Rectal smooth muscle tissue (tissue), 1 donor: ENCODE data around the gene TUBD1.
"Not testable (repeated sequence)": the region's sequence is repeated elsewhere in the genome, so short reads cannot be mapped to it uniquely, and the experiment has no call there.

Experiments used
- H3K27ac ChIP-seq: one replicate; pipeline ENCODE4 v1.7.0; 2013; ENCODE audit warnings: low read depth, low read length, inconsistent platforms
- H3K27me3 ChIP-seq: one replicate; pipeline ENCODE4 v1.7.0; 2013; ENCODE audit warnings: low read length; ENCODE audit not compliant: control insufficient read depth, insufficient read depth
- H3K36me3 ChIP-seq: one replicate; pipeline ENCODE4 v1.7.0; 2013; ENCODE audit warnings: low read length; ENCODE audit not compliant: control insufficient read depth, insufficient read depth
- H3K4me1 ChIP-seq: one replicate; pipeline ENCODE4 v1.7.0; 2013; ENCODE audit warnings: low read length; ENCODE audit not compliant: control insufficient read depth, insufficient read depth
- H3K4me3 ChIP-seq: one replicate; pipeline ENCODE4 v1.7.0; 2013; ENCODE audit warnings: low read length
- H3K9ac ChIP-seq: one replicate; pipeline ENCODE4 v1.7.0; 2013; ENCODE audit warnings: low read length

The TUBD1 gene

GRCh38 chr17:59897090-59897489 lies 4.3 kb upstream of the TUBD1 start:
- H3K27me3 ChIP-seq, result no peaks in the 10 kb centered on the region
- H3K9ac ChIP-seq, result no peak overlapping the region
- no peak overlapping the region for H3K27ac ChIP-seq
- no peaks in the 10 kb centered on the region for H3K4me1 ChIP-seq
- peaks cover 2% of the 10 kb centered on the region for H3K36me3 ChIP-seq
- no peak overlapping the region for H3K4me3 ChIP-seq

GRCh38 chr17:59893676-59894100 lies 945 bp upstream of the TUBD1 start:
- H3K36me3 ChIP-seq, result peaks cover 2% of the 10 kb centered on the region
- no peaks in the 10 kb centered on the region for H3K27me3 ChIP-seq
- peaks cover 4% of the 10 kb centered on the region for H3K4me1 ChIP-seq
- H3K9ac ChIP-seq, result peak overlapping the region; percentile 88
- H3K27ac ChIP-seq, result peak overlapping the region; percentile 93
- peak overlapping the region; percentile 95 for H3K4me3 ChIP-seq

- Histone ChIP-seq H3K36me3 (peaks cover 6% of the 10 kb centered on the region), H3K9ac (peak overlapping the region; percentile 52), H3K4me3 (peak overlapping the region; percentile 95), H3K4me1 (peaks cover 4% of the 10 kb centered on the region), H3K27me3 (no peaks in the 10 kb centered on the region), H3K27ac (peak overlapping the region; percentile 61)
Observed at GRCh38 chr17:59892251-59892923, 356 bp downstream of the TUBD1 start.

DNA sequence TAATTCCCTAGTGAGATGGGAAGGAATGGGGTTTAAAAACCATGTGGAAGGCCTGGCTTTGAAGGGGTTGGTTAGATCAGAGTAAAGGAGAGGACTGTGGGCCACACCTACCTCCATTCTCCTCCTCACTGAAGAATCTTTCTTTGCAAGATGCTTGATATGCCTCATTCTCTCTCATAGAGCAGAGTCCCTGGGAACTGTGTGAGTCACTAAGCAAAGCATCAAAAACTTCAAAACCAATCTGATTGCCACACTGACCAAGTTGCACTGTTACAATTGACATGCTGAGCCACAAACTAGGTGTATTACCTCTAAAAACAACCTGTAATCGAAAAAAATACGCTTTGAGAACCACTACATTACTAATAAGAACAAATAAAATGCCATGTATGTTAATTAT lies 2.0 kb downstream of the TUBD1 start:
- no peak overlapping the region for H3K4me3 ChIP-seq

DNA sequence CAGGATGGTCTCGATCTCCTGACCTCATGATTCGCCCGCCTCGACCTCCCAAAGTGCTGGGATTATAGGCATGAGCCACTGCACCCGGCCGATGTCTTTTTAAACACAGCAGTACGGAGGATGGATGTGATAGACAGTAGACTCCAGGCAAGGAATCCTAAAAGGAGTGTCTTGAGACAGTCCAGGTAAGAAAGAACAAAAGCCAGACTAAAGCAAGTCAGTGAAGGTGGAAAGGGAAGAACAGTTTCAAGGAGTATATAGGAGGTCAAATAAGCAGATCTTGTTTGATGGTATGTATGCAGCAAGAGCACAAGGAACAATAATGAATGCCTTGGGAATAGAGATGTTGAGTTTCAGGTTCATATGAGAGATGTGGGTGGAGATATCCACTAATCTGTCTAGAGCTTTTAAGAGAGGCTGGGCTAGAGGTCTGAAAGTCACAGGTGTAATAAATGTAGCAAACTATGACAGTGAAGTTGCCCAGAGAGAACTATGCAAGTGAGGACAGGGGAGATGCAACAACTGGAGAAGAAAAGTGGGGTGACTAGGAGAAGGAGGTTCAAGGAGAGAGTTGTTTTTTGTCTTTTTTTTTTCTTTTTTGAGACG lies 4.5 kb downstream of the TUBD1 start:
- Histone ChIP-seq H3K4me1 (peaks cover 4% of the 10 kb centered on the region), H3K4me3 (no peak overlapping the region), H3K36me3 (peaks cover 15% of the 10 kb centered on the region), H3K9ac (no peak overlapping the region), H3K27me3 (no peaks in the 10 kb centered on the region), H3K27ac (no peak overlapping the region)

More for the DNA sequence above, 2.0 kb downstream of the TUBD1 start:
- Histone ChIP-seq H3K9ac (no peak overlapping the region), H3K36me3 (peaks cover 6% of the 10 kb centered on the region), H3K27me3 (no peaks in the 10 kb centered on the region), H3K4me1 (peaks cover 4% of the 10 kb centered on the region), H3K27ac (no peak overlapping the region)

GRCh38 chr17:59884861-59885260 lies 7.9 kb downstream of the TUBD1 start:
- H3K27ac ChIP-seq, result no peak overlapping the region
- H3K4me1 ChIP-seq, result no peaks in the 10 kb centered on the region
- no peak overlapping the region for H3K9ac ChIP-seq
- H3K36me3 ChIP-seq, result peaks cover 15% of the 10 kb centered on the region
- no peaks in the 10 kb centered on the region for H3K27me3 ChIP-seq
- no peak overlapping the region for H3K4me3 ChIP-seq

GRCh38 chr17:59878624-59879023 lies 14.1 kb downstream of the TUBD1 start:
- H3K27ac ChIP-seq, result no peak overlapping the region
- H3K4me3 ChIP-seq, result no peak overlapping the region
- H3K36me3 ChIP-seq, result peaks cover 13% of the 10 kb centered on the region
- H3K27me3 ChIP-seq, result no peaks in the 10 kb centered on the region
- no peak overlapping the region for H3K9ac ChIP-seq
- H3K4me1 ChIP-seq, result no peaks in the 10 kb centered on the region

- Histone ChIP-seq H3K4me3 (no peak overlapping the region), H3K9ac (no peak overlapping the region), H3K27ac (no peak overlapping the region), H3K4me1 (no peaks in the 10 kb centered on the region), H3K27me3 (no peaks in the 10 kb centered on the region), H3K36me3 (peaks cover 14% of the 10 kb centered on the region)
Observed at GRCh38 chr17:59877965-59878364, 14.8 kb downstream of the TUBD1 start.

DNA sequence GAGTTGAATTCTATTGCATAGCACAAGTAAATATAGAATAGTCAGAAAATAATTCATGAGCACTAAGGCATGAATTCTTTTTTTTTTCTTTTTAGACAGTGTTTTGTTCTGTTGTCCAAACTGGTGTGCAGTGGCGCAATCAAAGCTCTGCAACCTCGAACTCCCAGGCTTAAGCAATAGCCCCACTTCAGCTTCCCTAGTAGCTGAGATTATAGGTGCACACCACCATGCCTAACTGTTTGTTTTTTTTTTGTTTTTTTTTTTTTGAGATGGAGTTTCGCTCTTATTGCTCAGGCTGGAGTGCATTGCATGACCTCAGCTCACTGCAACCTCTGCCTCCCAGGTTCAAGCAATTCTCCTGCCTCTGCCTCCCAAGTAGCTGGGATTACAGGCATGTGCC lies 16.6 kb downstream of the TUBD1 start:
- H3K27ac ChIP-seq, result no peak overlapping the region
- H3K36me3 ChIP-seq, result peaks cover 13% of the 10 kb centered on the region
- no peaks in the 10 kb centered on the region for H3K4me1 ChIP-seq
- no peak overlapping the region for H3K4me3 ChIP-seq
- no peak overlapping the region for H3K9ac ChIP-seq
- no peaks in the 10 kb centered on the region for H3K27me3 ChIP-seq

GRCh38 chr17:59874376-59874775 lies 18.4 kb downstream of the TUBD1 start:
- Histone ChIP-seq H3K36me3 (peaks cover 13% of the 10 kb centered on the region), H3K4me1 (no peaks in the 10 kb centered on the region)

GRCh38 chr17:59873414-59873813 lies 19.3 kb downstream of the TUBD1 start:
- H3K9ac ChIP-seq, H3K27ac ChIP-seq, H3K27me3 ChIP-seq, H3K4me1 ChIP-seq, H3K4me3 ChIP-seq: not testable (repeated sequence)
- peaks cover 13% of the 10 kb centered on the region for H3K36me3 ChIP-seq

More at GRCh38 chr17:59874376-59874775, 18.4 kb downstream of the TUBD1 start:
- H3K4me3 ChIP-seq, result no peak overlapping the region
- H3K27ac ChIP-seq, result no peak overlapping the region
- no peak overlapping the region for H3K9ac ChIP-seq
- no peaks in the 10 kb centered on the region for H3K27me3 ChIP-seq

GRCh38 chr17:59872351-59872750 lies 20.4 kb downstream of the TUBD1 start:
- Histone ChIP-seq H3K27ac (no peak overlapping the region), H3K27me3 (no peaks in the 10 kb centered on the region), H3K4me1 (no peaks in the 10 kb centered on the region), H3K4me3 (no peak overlapping the region), H3K36me3 (peaks cover 10% of the 10 kb centered on the region), H3K9ac (no peak overlapping the region)

- no peak overlapping the region for H3K27ac ChIP-seq
- no peaks in the 10 kb centered on the region for H3K27me3 ChIP-seq
- peaks cover 4% of the 10 kb centered on the region for H3K36me3 ChIP-seq
- H3K4me3 ChIP-seq, result no peak overlapping the region
- no peaks in the 10 kb centered on the region for H3K4me1 ChIP-seq
- H3K9ac ChIP-seq, result no peak overlapping the region
Observed at GRCh38 chr17:59870482-59870881, 22.3 kb downstream of the TUBD1 start.
